CMK (cell line): ENCODE data around the gene KDM6B.
"Not testable (repeated sequence)": the region's sequence is repeated elsewhere in the genome, so short reads cannot be mapped to it uniquely, and the experiment has no call there.

Source experiments
- DNase-seq: peaks from one replicate; pipeline ENCODE4 v3.0.0-alpha.2; 2010; ENCODE audit warnings: low read depth

The KDM6B gene

GRCh38 chr17:7852919-7853690, 19.1 kb downstream of the KDM6B start:
- no peak for DNase-seq

GRCh38 chr17:7853691-7854038, 19.6 kb downstream of the KDM6B start:
- no peak for DNase-seq

GRCh38 chr17:7854078-7854777, 20.2 kb downstream of the KDM6B start:
- no peak for DNase-seq

GRCh38 chr17:7854851-7855659, 21.0 kb downstream of the KDM6B start, which contains the start of gene TMEM88:
TSS of gene TMEM88 (plus strand) at chr17:7855066. CDS start at chr17:7855075, 9 bp downstream.
- no peak for DNase-seq

GRCh38 chr17:7855660-7856010, 21.6 kb downstream of the KDM6B start:
- no peak for DNase-seq

- DNase-seq = peak; percentile 89
Measured at GRCh38 chr17:7856011-7856810, 22.2 kb downstream of the KDM6B start.

GRCh38 chr17:7856811-7857712, 23.0 kb downstream of the KDM6B start, which contains the start of gene NAA38:
TSS of gene NAA38 (minus strand) at chr17:7857559. CDS start at chr17:7857463, 96 bp downstream.
- peak; percentile 83 for DNase-seq

GRCh38 chr17:7857713-7858521, 23.9 kb downstream of the KDM6B start, which contains the start of gene CYB5D1:
TSS of gene CYB5D1 (plus strand) at chr17:7858003. CDS start at chr17:7858135, 132 bp downstream.
- DNase-seq = no peak

- no peak for DNase-seq
Measured at GRCh38 chr17:7858522-7858810, 24.4 kb downstream of the KDM6B start.

- no peak for DNase-seq
Measured at GRCh38 chr17:7859028-7859427, 25.0 kb downstream of the KDM6B start.

GRCh38 chr17:7862692-7863437, 28.8 kb downstream of the KDM6B start:
- no peak for DNase-seq

- not testable (repeated sequence) for DNase-seq
Measured at GRCh38 chr17:7864384-7864783, 30.4 kb downstream of the KDM6B start.

- DNase-seq = no peak
Measured at GRCh38 chr17:7864995-7865650, 31.1 kb downstream of the KDM6B start.

- DNase-seq = no peak
Measured at GRCh38 chr17:7867881-7868329, 33.9 kb downstream of the KDM6B start.

- DNase-seq = no peak
Measured at GRCh38 chr17:7873051-7873450, 39.0 kb downstream of the KDM6B start.

- DNase-seq = no peak
Measured at GRCh38 chr17:7875804-7876370, 41.9 kb downstream of the KDM6B start.

- DNase-seq = no peak
Measured at GRCh38 chr17:7878234-7878633, 44.2 kb downstream of the KDM6B start.
